ENCODE measurements around the gene DLGAP4.

DNA sequence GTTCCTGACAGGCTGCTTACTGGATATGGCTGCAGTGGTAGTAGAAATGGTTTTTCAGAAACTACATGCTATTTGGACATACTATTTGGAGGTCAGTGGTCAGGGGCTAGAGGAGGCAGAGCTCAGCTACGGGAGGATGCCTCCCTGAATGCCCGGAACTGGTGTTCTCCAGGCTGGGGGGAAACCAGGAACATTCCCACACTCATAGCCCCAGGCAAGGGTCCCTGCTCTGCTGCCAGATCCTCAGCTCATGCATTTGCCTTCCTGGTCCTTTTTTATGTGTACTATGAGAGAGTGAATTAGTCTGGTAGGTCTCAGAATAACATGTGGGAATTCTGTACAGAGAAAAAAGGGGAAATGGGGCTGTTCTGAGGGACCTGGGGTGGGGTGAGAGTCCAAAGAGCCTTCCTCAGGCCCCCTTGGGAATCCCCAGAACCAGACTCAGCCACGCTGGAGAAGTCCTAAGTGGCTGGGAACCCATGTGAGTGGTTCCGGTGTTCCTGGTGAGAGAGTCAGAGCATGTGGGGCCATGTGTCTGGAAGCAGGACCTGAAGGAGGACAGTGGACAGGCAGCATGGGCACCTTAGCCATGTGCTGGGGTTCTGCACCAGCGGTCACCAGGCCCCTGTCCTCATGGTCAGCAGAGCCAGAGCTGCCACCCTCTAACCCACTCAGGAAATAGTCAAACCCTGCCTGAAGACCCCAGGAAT is 177.2 kb downstream of the DLGAP4 start:
- TF ChIP-seq, protein P1, sequence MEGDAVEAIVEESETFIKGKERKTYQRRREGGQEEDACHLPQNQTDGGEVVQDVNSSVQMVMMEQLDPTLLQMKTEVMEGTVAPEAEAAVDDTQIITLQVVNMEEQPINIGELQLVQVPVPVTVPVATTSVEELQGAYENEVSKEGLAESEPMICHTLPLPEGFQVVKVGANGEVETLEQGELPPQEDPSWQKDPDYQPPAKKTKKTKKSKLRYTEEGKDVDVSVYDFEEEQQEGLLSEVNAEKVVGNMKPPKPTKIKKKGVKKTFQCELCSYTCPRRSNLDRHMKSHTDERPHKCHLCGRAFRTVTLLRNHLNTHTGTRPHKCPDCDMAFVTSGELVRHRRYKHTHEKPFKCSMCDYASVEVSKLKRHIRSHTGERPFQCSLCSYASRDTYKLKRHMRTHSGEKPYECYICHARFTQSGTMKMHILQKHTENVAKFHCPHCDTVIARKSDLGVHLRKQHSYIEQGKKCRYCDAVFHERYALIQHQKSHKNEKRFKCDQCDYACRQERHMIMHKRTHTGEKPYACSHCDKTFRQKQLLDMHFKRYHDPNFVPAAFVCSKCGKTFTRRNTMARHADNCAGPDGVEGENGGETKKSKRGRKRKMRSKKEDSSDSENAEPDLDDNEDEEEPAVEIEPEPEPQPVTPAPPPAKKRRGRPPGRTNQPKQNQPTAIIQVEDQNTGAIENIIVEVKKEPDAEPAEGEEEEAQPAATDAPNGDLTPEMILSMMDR (conservative IDR thresholded peaks at IDR 0.05; ENCODE audit: low read depth, low read length) = no peak
- TF ChIP-seq EZH2 (IDR thresholded peaks at IDR 0.05; ENCODE audit: borderline replicate concordance, low read depth, low read length, poor library complexity, severe bottlenecking) = no peak

Measured in A673 (cell line).